ENCODE data around the gene SORL1. TPM values are rescaled to one million over a fixed set of nuclear protein-coding genes. Genes with fewer than 3 reads are reported as not detected.

Gene SORL1
- total and polyA plus RNA-seq, 2 of the 13 experiments (the other 11 are each of a cell fraction or from before 2014, with no cell fraction given): 21.3 to 148 TPM

- no peaks in the 10 kb centered on the region for H3K79me2 ChIP-seq (ENCODE audit: insufficient read depth, low read length)
- no peak overlapping the region for H3K4me3 ChIP-seq (replicated peaks in 1 of 3; ENCODE audit: insufficient read depth in 1 of 3, low read depth in 2 of 3, low read length in 3 of 3)
- no peaks in the 10 kb centered on the region for H3K9me3 ChIP-seq (ENCODE audit: low read length)
- peaks cover 24% of the 10 kb centered on the region for H3K4me1 ChIP-seq (ENCODE audit: insufficient read depth, low read length)
- H2AFZ ChIP-seq (ENCODE audit: low read length): no peak overlapping the region
- ATAC-seq (no peak), DNase-seq (ENCODE audit: low spot score) (no peak), FAIRE-seq (no peak)
- WGBS (ENCODE audit: low lambda C conversion rate): 98% methylated on average over 5 of the region's 5 CpGs
- peaks cover 67 to 96% of the 10 kb centered on the region in 2 experiments for H3K36me3 ChIP-seq (replicated peaks in 1 of 2; ENCODE audit: control insufficient read depth in 1 of 2, insufficient read depth in 2 of 2, low read length in 2 of 2)
- POLR2A ChIA-PET: no interaction called here
- H3K4me2 ChIP-seq (ENCODE audit: low read depth, low read length): no peak overlapping the region
- intact Hi-C loops (cut with micrococcal nuclease; ENCODE audit: unreplicated experiment): no loop called here
- TF ChIP-seq THAP11 (CRISPR knock-in tag; IDR thresholded peaks at IDR 0.05) (no peak), ZNF44 (CRISPR knock-in tag; IDR thresholded peaks at IDR 0.05) (no peak), REPIN1 (CRISPR knock-in tag; IDR thresholded peaks at IDR 0.05; ENCODE audit: borderline replicate concordance, low read depth) (no peak), MAZ (IDR thresholded peaks at IDR 0.05; ENCODE audit: borderline replicate concordance, low read depth, low read length) (no peak), MAZ (CRISPR knock-in tag; IDR thresholded peaks at IDR 0.05; ENCODE audit: low read depth) (no peak), PRPF4 (IDR thresholded peaks at IDR 0.05; ENCODE audit: low read depth, low read length, poor library complexity, severe bottlenecking) (no peak), HINFP (CRISPR knock-in tag; IDR thresholded peaks at IDR 0.05; ENCODE audit: low read depth) (no peak), ZNF552 (CRISPR knock-in tag; IDR thresholded peaks at IDR 0.05; ENCODE audit: borderline replicate concordance) (no peak), DNMT1 (CRISPR knock-in tag; IDR thresholded peaks at IDR 0.05) (no peak), GABPB1 (CRISPR knock-in tag; IDR thresholded peaks at IDR 0.05) (no peak), ZNF776 (CRISPR knock-in tag; IDR thresholded peaks at IDR 0.05) (no peak), ZNF20 (CRISPR knock-in tag; IDR thresholded peaks at IDR 0.05) (no peak)
- TF ChIP-seq, protein P1, sequence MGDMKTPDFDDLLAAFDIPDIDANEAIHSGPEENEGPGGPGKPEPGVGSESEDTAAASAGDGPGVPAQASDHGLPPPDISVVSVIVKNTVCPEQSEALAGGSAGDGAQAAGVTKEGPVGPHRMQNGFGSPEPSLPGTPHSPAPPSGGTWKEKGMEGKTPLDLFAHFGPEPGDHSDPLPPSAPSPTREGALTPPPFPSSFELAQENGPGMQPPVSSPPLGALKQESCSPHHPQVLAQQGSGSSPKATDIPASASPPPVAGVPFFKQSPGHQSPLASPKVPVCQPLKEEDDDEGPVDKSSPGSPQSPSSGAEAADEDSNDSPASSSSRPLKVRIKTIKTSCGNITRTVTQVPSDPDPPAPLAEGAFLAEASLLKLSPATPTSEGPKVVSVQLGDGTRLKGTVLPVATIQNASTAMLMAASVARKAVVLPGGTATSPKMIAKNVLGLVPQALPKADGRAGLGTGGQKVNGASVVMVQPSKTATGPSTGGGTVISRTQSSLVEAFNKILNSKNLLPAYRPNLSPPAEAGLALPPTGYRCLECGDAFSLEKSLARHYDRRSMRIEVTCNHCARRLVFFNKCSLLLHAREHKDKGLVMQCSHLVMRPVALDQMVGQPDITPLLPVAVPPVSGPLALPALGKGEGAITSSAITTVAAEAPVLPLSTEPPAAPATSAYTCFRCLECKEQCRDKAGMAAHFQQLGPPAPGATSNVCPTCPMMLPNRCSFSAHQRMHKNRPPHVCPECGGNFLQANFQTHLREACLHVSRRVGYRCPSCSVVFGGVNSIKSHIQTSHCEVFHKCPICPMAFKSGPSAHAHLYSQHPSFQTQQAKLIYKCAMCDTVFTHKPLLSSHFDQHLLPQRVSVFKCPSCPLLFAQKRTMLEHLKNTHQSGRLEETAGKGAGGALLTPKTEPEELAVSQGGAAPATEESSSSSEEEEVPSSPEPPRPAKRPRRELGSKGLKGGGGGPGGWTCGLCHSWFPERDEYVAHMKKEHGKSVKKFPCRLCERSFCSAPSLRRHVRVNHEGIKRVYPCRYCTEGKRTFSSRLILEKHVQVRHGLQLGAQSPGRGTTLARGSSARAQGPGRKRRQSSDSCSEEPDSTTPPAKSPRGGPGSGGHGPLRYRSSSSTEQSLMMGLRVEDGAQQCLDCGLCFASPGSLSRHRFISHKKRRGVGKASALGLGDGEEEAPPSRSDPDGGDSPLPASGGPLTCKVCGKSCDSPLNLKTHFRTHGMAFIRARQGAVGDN (CRISPR knock-in tag; IDR thresholded peaks at IDR 0.05): no peak
- in situ Hi-C loops (cut with HindIII; ENCODE audit: extremely low pct_ligation_motif_present, low pct_unique_long_range_greater_than_20kb): no loop called here
- CTCF ChIA-PET (ENCODE audit: low intra/inter-chr PET ratio, low total read pairs): no interaction called here
- no peak overlapping the region for H3K9ac ChIP-seq (ENCODE audit: insufficient read depth, low read depth, low read length)
- H3K27me3 ChIP-seq (ENCODE audit: control insufficient read depth in 1 of 2, insufficient read depth in 2 of 2, low read length in 2 of 2): no peaks in the 10 kb centered on the region
- BruUV-seq (replicated peaks): no TSS peak
- H4K20me1 ChIP-seq (ENCODE audit: insufficient read depth, low read length): peaks cover 3% of the 10 kb centered on the region; the same call in 1 of the 2 replicates
- H3K27ac ChIP-seq (ENCODE audit: extremely low read length, insufficient read depth, low read length): no peak overlapping the region
Measured at GRCh38 chr11:121607341-121607740, 155.2 kb downstream of the SORL1 start.

Data from HepG2 (cell line).